H1 (cell line): ENCODE data around the gene KLC4. TPM values are rescaled to one million over a fixed set of nuclear protein-coding genes. Genes with fewer than 3 reads are reported as not detected.
A peak's percentile ranks its signal among the peaks of the same experiment; 100 is the strongest.

Source experiments
- CTCF ChIA-PET: fragments of 300-600 bp; sonication (Branson Sonifier 250); formaldehyde crosslinking; loops from one replicate; lab custom pipeline; 2021; ENCODE audit not compliant: partially characterized antibody; lab: Charles Lee
- POLR2A ChIA-PET: fragments of 300-600 bp; sonication (Branson Sonifier 250); formaldehyde crosslinking; loops from one replicate; lab custom pipeline; 2021; ENCODE audit warnings: inconsistent platforms; ENCODE audit not compliant: partially characterized antibody; lab: Charles Lee
- DNase-seq, 2 experiments: peaks; one replicate each; pipeline versions ENCODE4 v3.0.0 to v3.0.0-alpha.2; 2010 to 2022; ENCODE audit warnings: low spot score in 2 of 2, low read depth in 1 of 2, mixed read lengths in 1 of 2
- FAIRE-seq: peaks from 2 replicates; lab custom pipeline; 2011; peaks lifted over from hg19 to GRCh38; lab: Jason Lieb, UNC
- H2AFZ ChIP-seq: 2 replicates; pipeline ENCODE4 v1.8.1; 2012; ENCODE audit warnings: low read length, inconsistent platforms
- H2AK5ac ChIP-seq: 2 replicates; pipeline ENCODE4 v1.6.1; 2013; ENCODE audit warnings: low read depth, low read length
- H2BK120ac ChIP-seq: replicated peaks from 2 replicates; pipeline ENCODE3; 2013; ENCODE audit warnings: low read depth, low read length, inconsistent platforms
- H2BK12ac ChIP-seq: 2 replicates; pipeline ENCODE4 v1.6.1; 2013; ENCODE audit warnings: low read depth, low read length
- H2BK15ac ChIP-seq: 2 replicates; pipeline ENCODE4 v1.6.1; 2013; ENCODE audit warnings: low read length
- H2BK20ac ChIP-seq: 2 replicates; pipeline ENCODE4 v1.6.1; 2013; ENCODE audit warnings: low read length
- H2BK5ac ChIP-seq: 2 replicates; pipeline ENCODE4 v1.6.1; 2013; ENCODE audit warnings: low read depth, low read length
- H3K14ac ChIP-seq: 2 replicates; pipeline ENCODE4 v1.6.1; 2013; ENCODE audit warnings: inconsistent platforms; ENCODE audit not compliant: insufficient read length
- H3K18ac ChIP-seq: 2 replicates; pipeline ENCODE4 v1.6.1; 2013; ENCODE audit warnings: low read length; ENCODE audit errors: extremely low read depth
- H3K23ac ChIP-seq: 2 replicates; pipeline ENCODE4 v1.6.1; 2013; ENCODE audit warnings: inconsistent platforms; ENCODE audit not compliant: insufficient read length
- H3K23me2 ChIP-seq: 2 replicates; pipeline ENCODE4 v1.6.1; 2013; ENCODE audit warnings: low read depth, low read length
- H3K27ac ChIP-seq: 2 replicates; pipeline ENCODE4 v1.6.1; 2011; ENCODE audit warnings: low read depth, low read length, inconsistent platforms
- H3K27me3 ChIP-seq, 4 experiments: replicated peaks in 1 of 4; 1 replicate in 1 of 4; 2 replicates in 3 of 4; pipeline versions ENCODE4 v1.6.1 to v1.8.1; 2011 to 2013; ENCODE audit warnings: low read length in 3 of 4, mild to moderate bottlenecking in 3 of 4, inconsistent platforms in 2 of 4, mixed read lengths in 2 of 4, moderate library complexity in 1 of 4; ENCODE audit not compliant: control insufficient read depth in 3 of 4, insufficient read depth in 3 of 4; ENCODE audit errors: extremely low read depth in 1 of 4
- H3K36me3 ChIP-seq, 4 experiments: 2 replicates each; pipeline versions ENCODE4 v1.6.1 to v1.8.1; 2011 to 2013; ENCODE audit warnings: mild to moderate bottlenecking in 4 of 4, low read length in 3 of 4, moderate library complexity in 2 of 4, control low read depth in 1 of 4, inconsistent platforms in 1 of 4; ENCODE audit not compliant: insufficient read depth in 4 of 4, control insufficient read depth in 2 of 4
- H3K4ac ChIP-seq: replicated peaks from 2 replicates; pipeline ENCODE3; 2013; ENCODE audit warnings: low read length, low read depth, mixed read lengths, inconsistent platforms; ENCODE audit not compliant: insufficient read length
- H3K4me1 ChIP-seq, 4 experiments: replicated peaks in 1 of 4; 1 replicate in 1 of 4; 2 replicates in 3 of 4; pipeline versions ENCODE4 v1.6.1 to v1.8.1; 2011 to 2013; ENCODE audit warnings: low read length in 3 of 4, inconsistent platforms in 2 of 4, mixed read lengths in 1 of 4; ENCODE audit not compliant: insufficient read depth in 4 of 4, control insufficient read depth in 3 of 4
- H3K4me2 ChIP-seq, 2 experiments: 2 replicates each; pipeline versions ENCODE4 v1.6.1 to v1.8.1; 2011 to 2013; ENCODE audit warnings: low read depth in 2 of 2, low read length in 2 of 2, control low read depth in 1 of 2, inconsistent platforms in 1 of 2, mild to moderate bottlenecking in 1 of 2; ENCODE audit not compliant: insufficient read depth in 1 of 2
- H3K4me3 ChIP-seq, 4 experiments: fragments of 200-600, 300-600 bp in 1 of 4; sonication (generic), shearing (Covaris generic), sonication (Bioruptor Twin) in 1 of 4; 2 replicates each; pipeline versions ENCODE4 v1.5.1 to v1.8.1; 2011 to 2016; ENCODE audit warnings: low read length in 4 of 4, low read depth in 3 of 4, control low read depth in 2 of 4, inconsistent platforms in 2 of 4, mild to moderate bottlenecking in 2 of 4, mixed read lengths in 1 of 4, moderate library complexity in 1 of 4; ENCODE audit not compliant: insufficient read depth in 2 of 4; ENCODE audit errors: extremely low read depth in 1 of 4
- H3K56ac ChIP-seq: replicated peaks from 2 replicates; pipeline ENCODE3; 2013; ENCODE audit warnings: low read depth, mild to moderate bottlenecking, mixed read lengths, low read length, inconsistent platforms; ENCODE audit not compliant: insufficient read length
- H3K79me1 ChIP-seq: 2 replicates; pipeline ENCODE4 v1.6.1; 2013; ENCODE audit warnings: low read depth, low read length, control low read depth
- H3K79me2 ChIP-seq, 2 experiments: 2 replicates each; pipeline versions ENCODE4 v1.6.1 to v1.8.1; 2012 to 2013; ENCODE audit warnings: low read length in 2 of 2, mild to moderate bottlenecking in 2 of 2, inconsistent platforms in 1 of 2; ENCODE audit not compliant: insufficient read depth in 2 of 2, control insufficient read depth in 1 of 2
- H3K9ac ChIP-seq, 4 experiments: replicated peaks in 1 of 4; 1 replicate in 1 of 4; 2 replicates in 3 of 4; pipeline versions ENCODE4 v1.6.1 to v1.8.1; 2011 to 2013; ENCODE audit warnings: low read depth in 3 of 4, low read length in 3 of 4, control low read depth in 2 of 4, mild to moderate bottlenecking in 2 of 4, moderate library complexity in 2 of 4, inconsistent platforms in 1 of 4; ENCODE audit errors: extremely low read depth in 1 of 4
- H3K9me3 ChIP-seq, 2 experiments: 2 replicates each; pipeline versions ENCODE4 v1.6.1 to v1.8.1; 2012 to 2013; ENCODE audit warnings: mild to moderate bottlenecking in 2 of 2, moderate library complexity in 2 of 2, control low read depth in 1 of 2, inconsistent platforms in 1 of 2, low read depth in 1 of 2, low read length in 1 of 2, mixed read lengths in 1 of 2; ENCODE audit not compliant: insufficient read depth in 2 of 2
- H4K20me1 ChIP-seq, 2 experiments: replicated peaks in 1 of 2; 2 replicates each; pipeline versions ENCODE3 to v1.8.1; 2011 to 2013; ENCODE audit warnings: inconsistent platforms in 2 of 2, low read length in 2 of 2, mild to moderate bottlenecking in 1 of 2; ENCODE audit not compliant: insufficient read depth in 2 of 2, control insufficient read depth in 1 of 2
- H4K5ac ChIP-seq: 2 replicates; pipeline ENCODE4 v1.6.1; 2013; ENCODE audit warnings: low read length, low read depth, mixed read lengths, inconsistent platforms; ENCODE audit not compliant: insufficient read length
- H4K8ac ChIP-seq: 2 replicates; pipeline ENCODE4 v1.8.0; 2013; ENCODE audit warnings: mild to moderate bottlenecking, moderate library complexity, low read length, inconsistent platforms; ENCODE audit not compliant: insufficient read depth; ENCODE audit errors: extremely low read depth
- H4K91ac ChIP-seq: replicated peaks from 2 replicates; pipeline ENCODE3; 2013; ENCODE audit warnings: low read length, mixed read lengths, inconsistent platforms; ENCODE audit not compliant: insufficient read length
- ASH2L ChIP-seq: fragments of 200-600, 300-600 bp; sonication (generic); IDR thresholded peaks from one replicate; pipeline ENCODE4 v1.7.1; 2017; ENCODE audit warnings: low read length
- ATF2 ChIP-seq: IDR thresholded peaks from 2 replicates; pipeline ENCODE4 v1.6.1; 2012; ENCODE audit warnings: low read length, inconsistent platforms
- CBX5 ChIP-seq: fragments of 300-800, 300-1000 bp; sonication (generic); IDR thresholded peaks from 2 replicates; pipeline ENCODE4 v1.7.1; 2016; ENCODE audit warnings: antibody characterized with exemption, low read length, low read depth
- RAD21 ChIP-seq, 2 experiments: IDR thresholded peaks in 1 of 2; conservative IDR thresholded peaks in 1 of 2; 2 replicates each; pipeline ENCODE4 v1.6.1; 2011; ENCODE audit warnings: low read depth in 2 of 2, low read length in 2 of 2, improper control_type of control experiment in 1 of 2, inconsistent platforms in 1 of 2, mild to moderate bottlenecking in 1 of 2, moderate library complexity in 1 of 2
- RNF2 ChIP-seq: fragments of 200-900, 300-1000 bp; sonication (generic); IDR thresholded peaks from 2 replicates; pipeline ENCODE4 v1.7.1; 2016; ENCODE audit warnings: borderline replicate concordance, low read depth, mild to moderate bottlenecking, antibody characterized with exemption, low read length; ENCODE audit not compliant: poor library complexity, severe bottlenecking; ENCODE audit errors: missing control alignments
- SP1 ChIP-seq: IDR thresholded peaks from 2 replicates; pipeline ENCODE4 v1.6.1; 2011; ENCODE audit warnings: low read depth, low read length
- WGBS, 2 experiments: shearing (Covaris generic) in 1 of 2; methylation state at CpG; one replicate each; pipeline versions ENCODE4 v1.1.6 to v1.1.7; 2013 to 2015; ENCODE audit warnings: low lambda C conversion rate in 2 of 2, mixed read lengths in 2 of 2, inconsistent platforms in 1 of 2, low coverage in 1 of 2, missing lambda C conversion rate in 1 of 2; ENCODE audit not compliant: insufficient replicate concordance in 2 of 2, insufficient coverage in 1 of 2, insufficient read length in 1 of 2; ENCODE audit errors: extremely low coverage in 1 of 2, missing lambda C conversion rate in 1 of 2; 5-methylcytosine and 5-hydroxymethylcytosine counted together
- polyA plus RNA-seq, 7 experiments: library from polyadenylated mRNA; depleted of rRNA in 3 of 7; stranded (reverse) in 5 of 7; unstranded in 2 of 7; fragments of >200 nt in 5 of 7; fragments of 200-250 nt in 2 of 7; gene quantifications; 1 replicate in 5 of 7; 2 replicates in 1 of 7; 4 replicates in 1 of 7; pipeline versions ENCODE4 v1.2.1 to v1.2.3, GENCODE V29; 2011 to 2013; ENCODE audit warnings: missing spikeins in 2 of 7, mixed read lengths in 2 of 7
- total RNA-seq: library from RNA; stranded (reverse); fragmentation: NEBNext Ultra II Directional; extraction: Animal tissue kit (Norgen Biotek cat#: 25700); gene quantifications from 2 replicates; pipeline ENCODE4 v1.2.1, GENCODE V29; 2021

KLC4 gene
- total and polyA plus RNA-seq, 2 of the 8 experiments (the other 6 are each of a cell fraction or from before 2014, with no cell fraction given): 15.7 to 28.5 TPM

GRCh38 chr6:43090559-43090956 is 31.1 kb downstream of the KLC4 start:
- H2BK120ac ChIP-seq: peak overlapping the region; percentile 11
- no peak overlapping the region for H3K23ac ChIP-seq
- H3K4me1 ChIP-seq: peaks cover 18 to 33% (median 26%) of the 10 kb centered on the region in 4 experiments
- H3K56ac ChIP-seq: no peak overlapping the region
- H3K4me2 ChIP-seq: peak overlapping the region; percentile 68 to 91
- H3K9me3 ChIP-seq: no peaks in the 10 kb centered on the region
- H3K36me3 ChIP-seq: no peaks in the 10 kb centered on the region
- DNase-seq: no peak
- POLR2A ChIA-PET: interaction anchor here (0.7 to 2.8 kb wide), 8 partner anchors 11 to 259 kb away, joined by 3 to 28 read pairs (median 4); partner anchors contain the start of gene PTK7
- H3K27ac ChIP-seq: peak overlapping the region; percentile 81
- no peak for FAIRE-seq
- peak overlapping the region; percentile 53; the same call in 1 of the 2 replicates for H2BK12ac ChIP-seq
- H2BK20ac ChIP-seq: peak overlapping the region; percentile 43; the same call in 1 of the 2 replicates
- H2BK15ac ChIP-seq: peak overlapping the region; percentile 21; the same call in 1 of the 2 replicates
- H2BK5ac ChIP-seq: peak overlapping the region; percentile 97; the same call in 1 of the 2 replicates
- H3K79me2 ChIP-seq: peaks cover 15 to 78% of the 10 kb centered on the region in 2 experiments
- peak overlapping the region; percentile 33; the same call in 1 of the 2 replicates for H2AK5ac ChIP-seq
- no peaks in the 10 kb centered on the region for H3K27me3 ChIP-seq
- peak overlapping the region; percentile 0 for H4K5ac ChIP-seq
- 9% methylated on average over 2 of the region's 2 CpGs; no CpG with 5 or more reads in 1 of the 2 experiments for whole genome bisulfite sequencing, 2 experiments
- H4K91ac ChIP-seq: peak overlapping the region; percentile 4
- CTCF ChIA-PET: interaction anchor here (0.8 to 4.4 kb wide), 5 partner anchors 9 to 236 kb away, joined by 3 to 19 read pairs (median 9); partner anchors contain the start of gene PTK7
- H2AFZ ChIP-seq: no peak overlapping the region
- H3K14ac ChIP-seq: no peak overlapping the region
- H3K4me3 ChIP-seq: peak overlapping the region in 2 of 4 experiments; percentile 40 to 46; a peak in 5 of 8 replicates
- 0 out of 2 replicates have a peak, but pooled peaks cover 2% of the 10 kb centered on the region for H3K23me2 ChIP-seq
- no peak overlapping the region for H3K4ac ChIP-seq
- no peak overlapping the region; the same call in 1 of the 2 replicates for H3K18ac ChIP-seq
- H4K20me1 ChIP-seq: peaks cover 0 to 2% of the 10 kb centered on the region in 2 experiments
- H3K79me1 ChIP-seq: peaks cover 14% of the 10 kb centered on the region
- H3K9ac ChIP-seq: peak overlapping the region in 3 of 4 experiments; percentile 36 to 53 (median 38); a peak in 4 of 7 replicates
- no peak overlapping the region for H4K8ac ChIP-seq
- TF ChIP-seq ASH2L (peak; percentile 33), RNF2 (no peak), RAD21 (IDR thresholded peaks at IDR 0.05 in 1 of 2, conservative IDR thresholded peaks at IDR 0.05 in 1 of 2; ENCODE audit: low read depth in 2 of 2, low read length in 2 of 2) (no peak), CBX5 (no peak), SP1 (0 out of 2 replicates have a peak, but pooled peaks have one; percentile 2), ATF2 (no peak)
